MCF 10A (cell line): ENCODE measurements around the gene NEUROD6. TPM values are rescaled to one million over a fixed set of nuclear protein-coding genes. Genes with fewer than 3 reads are reported as not detected.

Source experiments
- BruUV-seq: library from RNA; stranded (reverse); fragments of 400-500 nt; replicated peaks from 2 replicates; lab custom pipeline; 2021; lab: Mats Ljungman, UMichigan
- CTCF ChIA-PET: fragments of 300-600 bp; sonication (Branson Sonifier 250); formaldehyde crosslinking; extraction: SDS; loops from one replicate; lab custom pipeline; 2021; ENCODE audit warnings: antibody characterized with exemption, inconsistent platforms; lab: Yijun Ruan, JAX
- POLR2A ChIA-PET: fragments of 300-600, 350-650 bp; sonication (Branson Sonifier 250); formaldehyde crosslinking; extraction: SDS; loops from one replicate; lab custom pipeline; 2020; ENCODE audit warnings: antibody characterized with exemption, inconsistent platforms; lab: Yijun Ruan, JAX
- DNase-seq: peaks from one replicate; pipeline ENCODE4 v3.0.0-alpha.2; 2018; ENCODE audit not compliant: unreplicated experiment
- H3K27ac Mint-ChIP-seq: one replicate; pipeline ENCODE4 v1.8.0; 2022; ENCODE audit warnings: mild to moderate bottlenecking, low read depth, mixed read lengths; ENCODE audit not compliant: unreplicated experiment
- H3K27me3 Mint-ChIP-seq: one replicate; pipeline ENCODE4 v1.8.0; 2022; ENCODE audit warnings: mixed read lengths; ENCODE audit not compliant: insufficient read depth, unreplicated experiment
- H3K36me3 Mint-ChIP-seq: one replicate; pipeline ENCODE4 v1.8.0; 2022; ENCODE audit warnings: mild to moderate bottlenecking, moderate library complexity, mixed read lengths; ENCODE audit not compliant: insufficient read depth, unreplicated experiment
- H3K4me1 Mint-ChIP-seq: one replicate; pipeline ENCODE4 v1.8.0; 2022; ENCODE audit warnings: mixed read lengths; ENCODE audit not compliant: insufficient read depth, unreplicated experiment
- H3K4me3 Mint-ChIP-seq: one replicate; pipeline ENCODE4 v1.8.0; 2022; ENCODE audit warnings: mild to moderate bottlenecking, moderate library complexity, mixed read lengths; ENCODE audit not compliant: unreplicated experiment
- H3K9me3 Mint-ChIP-seq: one replicate; pipeline ENCODE4 v1.8.0; 2022; ENCODE audit warnings: mixed read lengths; ENCODE audit not compliant: unreplicated experiment
- intact Hi-C: fragments of 100-400 bp; cut with micrococcal nuclease; formaldehyde crosslinking; loops from 2 replicates; pipeline ENCODE4 v1.14.1; 2022
- total RNA-seq: library from RNA; stranded (reverse); gene quantifications from 2 replicates; pipeline ENCODE4 v1.2.3, GENCODE V29; 2022
- TF ChIP-seq, protein P1 (sequence below): fragments of 200-600 bp; IDR thresholded peaks from one replicate; pipeline ENCODE4 v1.8.0; 2022; ENCODE audit warnings: antibody characterized with exemption, mild to moderate bottlenecking; ENCODE audit not compliant: unreplicated experiment

Gene NEUROD6
- total RNA-seq, 1 experiment from 2014 or later, result not detected

DNA sequence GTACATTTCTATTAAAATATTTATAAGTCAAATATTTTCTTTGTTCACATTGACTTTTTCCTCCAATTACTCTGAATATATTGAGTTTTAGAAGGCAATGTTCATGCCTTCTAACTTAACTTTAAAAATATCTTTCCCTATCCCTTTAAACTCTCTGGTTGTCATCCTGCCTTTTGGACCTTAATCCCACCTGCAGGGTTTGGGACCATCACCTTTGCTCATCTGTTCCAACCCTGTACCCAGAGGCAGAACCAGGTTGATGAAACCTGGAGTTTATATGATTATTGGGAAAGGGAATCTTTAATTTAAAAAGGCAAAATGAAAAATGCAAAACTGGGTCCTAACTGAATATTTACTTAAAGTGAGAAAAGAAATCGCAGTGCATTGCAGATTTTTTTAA is 24.8 kb downstream of the NEUROD6 start:
- TF ChIP-seq, protein P1, sequence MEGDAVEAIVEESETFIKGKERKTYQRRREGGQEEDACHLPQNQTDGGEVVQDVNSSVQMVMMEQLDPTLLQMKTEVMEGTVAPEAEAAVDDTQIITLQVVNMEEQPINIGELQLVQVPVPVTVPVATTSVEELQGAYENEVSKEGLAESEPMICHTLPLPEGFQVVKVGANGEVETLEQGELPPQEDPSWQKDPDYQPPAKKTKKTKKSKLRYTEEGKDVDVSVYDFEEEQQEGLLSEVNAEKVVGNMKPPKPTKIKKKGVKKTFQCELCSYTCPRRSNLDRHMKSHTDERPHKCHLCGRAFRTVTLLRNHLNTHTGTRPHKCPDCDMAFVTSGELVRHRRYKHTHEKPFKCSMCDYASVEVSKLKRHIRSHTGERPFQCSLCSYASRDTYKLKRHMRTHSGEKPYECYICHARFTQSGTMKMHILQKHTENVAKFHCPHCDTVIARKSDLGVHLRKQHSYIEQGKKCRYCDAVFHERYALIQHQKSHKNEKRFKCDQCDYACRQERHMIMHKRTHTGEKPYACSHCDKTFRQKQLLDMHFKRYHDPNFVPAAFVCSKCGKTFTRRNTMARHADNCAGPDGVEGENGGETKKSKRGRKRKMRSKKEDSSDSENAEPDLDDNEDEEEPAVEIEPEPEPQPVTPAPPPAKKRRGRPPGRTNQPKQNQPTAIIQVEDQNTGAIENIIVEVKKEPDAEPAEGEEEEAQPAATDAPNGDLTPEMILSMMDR, result no peak
- no TSS peak for BruUV-seq
- H3K36me3 Mint-ChIP-seq, result no peaks in the 10 kb centered on the region
- no peak overlapping the region for H3K27ac Mint-ChIP-seq
- peaks cover 31% of the 10 kb centered on the region for H3K27me3 Mint-ChIP-seq
- ChIA-PET POLR2A (no interaction called here), CTCF (interaction anchor here (0.6 kb wide), 1 partner anchor 340 kb away, joined by 3 read pairs; no protein-coding TSS in a partner anchor)
- H3K4me1 Mint-ChIP-seq, result no peaks in the 10 kb centered on the region
- H3K4me3 Mint-ChIP-seq, result no peak overlapping the region
- DNase-seq, result no peak
- intact Hi-C loops, result no loop called here
- no peaks in the 10 kb centered on the region for H3K9me3 Mint-ChIP-seq

DNA sequence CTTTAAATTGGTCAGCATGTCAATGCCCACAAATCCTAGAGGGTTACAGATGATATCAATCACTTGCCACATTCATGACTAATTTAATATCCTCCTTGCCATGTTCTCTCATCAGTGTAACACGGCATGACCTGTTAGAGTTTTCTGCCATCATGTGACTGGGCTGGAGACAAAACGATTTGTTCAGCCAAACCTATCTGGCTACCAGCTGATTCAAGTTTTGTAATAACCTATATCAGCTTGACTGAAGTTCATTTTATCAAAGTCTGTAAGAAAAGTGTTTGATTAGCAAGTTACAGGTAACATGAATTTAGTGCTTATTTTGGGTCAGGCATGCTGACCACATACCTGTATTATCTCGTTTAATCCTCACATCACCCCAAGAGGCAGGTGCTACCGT is 25.7 kb downstream of the NEUROD6 start:
- Mint-ChIP-seq H3K9me3 (no peaks in the 10 kb centered on the region), H3K4me3 (no peak overlapping the region), H3K27ac (no peak overlapping the region), H3K36me3 (no peaks in the 10 kb centered on the region), H3K4me1 (no peaks in the 10 kb centered on the region), H3K27me3 (peaks cover 29% of the 10 kb centered on the region)
- ChIA-PET CTCF (no interaction called here), POLR2A (no interaction called here)
- no peak for DNase-seq
- TF ChIP-seq, protein P1, result no peak
- BruUV-seq, result no TSS peak
- intact Hi-C loops, result no loop called here

DNA sequence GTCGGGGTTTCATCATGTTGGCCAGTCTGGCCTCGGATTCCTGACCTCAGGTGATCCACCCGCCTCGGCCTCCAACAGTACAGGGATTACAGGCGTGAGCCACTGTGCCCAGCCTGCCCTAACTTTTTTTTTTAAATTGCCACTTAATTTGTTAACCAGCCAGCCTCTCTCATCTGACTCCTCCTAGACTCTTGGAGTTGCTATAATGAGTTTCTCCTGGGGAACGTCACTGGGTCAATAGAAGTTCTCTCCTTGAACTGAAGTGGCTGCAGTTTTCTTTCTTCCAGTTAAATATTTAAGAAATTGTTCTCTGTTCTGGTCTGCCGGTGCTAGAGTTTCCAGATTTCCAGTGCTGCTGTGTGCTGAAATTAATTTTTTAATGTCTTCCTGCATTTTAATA is 27.6 kb downstream of the NEUROD6 start:
- Mint-ChIP-seq H3K36me3 (no peaks in the 10 kb centered on the region), H3K9me3 (no peaks in the 10 kb centered on the region), H3K27me3 (peaks cover 29% of the 10 kb centered on the region), H3K27ac (no peak overlapping the region), H3K4me3 (no peak overlapping the region), H3K4me1 (no peaks in the 10 kb centered on the region)
- DNase-seq, result no peak
- ChIA-PET CTCF (no interaction called here), POLR2A (no interaction called here)
- intact Hi-C loops, result no loop called here
- TF ChIP-seq, protein P1, result no peak
- no TSS peak for BruUV-seq

DNA sequence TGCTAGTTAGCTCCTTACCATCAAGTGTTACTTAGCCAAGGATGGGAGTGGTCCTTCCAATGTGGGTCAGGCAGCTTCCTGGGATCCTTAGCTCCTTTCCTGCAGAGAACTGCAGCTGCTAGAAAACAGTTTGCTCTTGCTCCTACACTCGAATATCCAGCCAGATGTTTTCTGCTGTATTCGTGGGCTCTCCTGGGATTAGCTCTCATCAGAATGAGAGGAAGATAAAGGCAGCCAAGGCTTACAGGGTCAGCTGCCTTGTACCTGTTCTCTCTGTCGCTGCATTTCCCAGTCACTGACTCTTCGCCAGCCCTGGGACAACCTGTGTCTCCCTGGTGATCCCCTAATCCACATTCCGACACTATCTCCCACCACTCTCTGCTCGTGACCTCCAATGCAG is 29.0 kb downstream of the NEUROD6 start:
- Mint-ChIP-seq H3K4me3 (no peak overlapping the region), H3K9me3 (no peaks in the 10 kb centered on the region), H3K27me3 (peaks cover 35% of the 10 kb centered on the region), H3K4me1 (no peaks in the 10 kb centered on the region), H3K27ac (no peak overlapping the region), H3K36me3 (no peaks in the 10 kb centered on the region)
- no TSS peak for BruUV-seq
- intact Hi-C loops, result no loop called here
- no peak for DNase-seq
- ChIA-PET POLR2A (no interaction called here), CTCF (interaction anchor here (0.8 to 1.1 kb wide), 2 partner anchors 21 to 180 kb away, joined by 3 to 4 read pairs; no protein-coding TSS in a partner anchor)
- TF ChIP-seq, protein P1, result no peak
